HepG2 (cell line): Measurements from ENCODE around the gene PEMT. TPM values are rescaled to one million over a fixed set of nuclear protein-coding genes. Genes with fewer than 3 reads are reported as not detected.

Experiments
- ATF1 ChIP-seq: IDR thresholded peaks from 2 replicates; pipeline ENCODE4 v1.6.1; 2016; ENCODE audit warnings: mild to moderate bottlenecking, control low read depth
- ATF2 ChIP-seq: sonication (generic); formaldehyde crosslinking; IDR thresholded peaks from 2 replicates; pipeline ENCODE4 v1.4.0; 2020; ENCODE audit warnings: missing genetic modification reagents
- MZF1 ChIP-seq: sonication (generic); formaldehyde crosslinking; IDR thresholded peaks from 2 replicates; pipeline ENCODE4 v1.8.1; 2023; ENCODE audit warnings: mild to moderate bottlenecking, missing genetic modification reagents, borderline replicate concordance
- NFAT5 ChIP-seq: sonication (generic); formaldehyde crosslinking; IDR thresholded peaks from 2 replicates; pipeline ENCODE4 v1.4.0; 2020; ENCODE audit warnings: missing genetic modification reagents
- PPARG ChIP-seq: conservative IDR thresholded peaks from 2 replicates; pipeline ENCODE4 v1.6.1; 2016; ENCODE audit warnings: missing biosample characterization, missing genetic modification reagents
- ZKSCAN1 ChIP-seq: fragments of 150-350 bp; IDR thresholded peaks from 2 replicates; pipeline ENCODE4 v1.6.1; 2014; ENCODE audit warnings: low read length
- ZNF275 ChIP-seq: sonication (generic); formaldehyde crosslinking; IDR thresholded peaks from 2 replicates; pipeline ENCODE4 v1.8.0; 2022; ENCODE audit warnings: missing genetic modification reagents, mild to moderate bottlenecking, inconsistent platforms, borderline replicate concordance
- ZNF407 ChIP-seq: sonication (generic); formaldehyde crosslinking; IDR thresholded peaks from one replicate; pipeline ENCODE4 v1.5.1; 2020; ENCODE audit warnings: mild to moderate bottlenecking, missing genetic modification reagents; ENCODE audit errors: not compliant biosample characterization
- ZNF512B ChIP-seq: sonication (generic); formaldehyde crosslinking; IDR thresholded peaks from 2 replicates; pipeline ENCODE4 v1.5.1; 2020; ENCODE audit warnings: missing genetic modification reagents, mild to moderate bottlenecking, borderline replicate concordance
- polyA plus RNA-seq, 8 experiments: library from polyadenylated mRNA; depleted of rRNA in 3 of 8; stranded (reverse) in 7 of 8; unstranded in 1 of 8; fragments of >200 nt; fragmentation: Illumina TruSeq in 4 of 8; extraction: Trizol in 4 of 8; gene quantifications; 2 replicates each; pipeline versions ENCODE4 v1.2.1 to v1.2.3, GENCODE V29; 2011 to 2016; ENCODE audit warnings: low read depth in 4 of 8, missing spikeins in 1 of 8, mixed read lengths in 1 of 8; ENCODE audit not compliant: insufficient read depth in 1 of 8
- total RNA-seq, 5 experiments: library from RNA; depleted of rRNA; stranded (reverse); fragments of >200 nt; fragmentation: Illumina TruSeq; extraction: Trizol; gene quantifications; 2 replicates each; pipeline ENCODE4 v1.2.3, GENCODE V29; 2016; ENCODE audit warnings: low read depth in 1 of 5

PEMT gene
- total and polyA plus RNA-seq, 2 of the 13 experiments (the other 11 are each of a cell fraction or from before 2014, with no cell fraction given), result 31.7 to 43.6 TPM

GRCh38 chr17:17582372-17582771 lies 9.1 kb downstream of the PEMT start (continued):
- TF ChIP-seq NFAT5, result no peak
- TF ChIP-seq MZF1 (CRISPR knock-in tag), result no peak
- no peak; the same call in 1 of the 2 replicates for TF ChIP-seq ZNF512B (CRISPR knock-in tag)
- no peak for TF ChIP-seq ZKSCAN1
- no peak for TF ChIP-seq ZNF275
- TF ChIP-seq ZNF407 (CRISPR knock-in tag), result no peak
- no peak for TF ChIP-seq ATF2 (CRISPR knock-in tag)
- no peak for TF ChIP-seq ATF1 (CRISPR knock-in tag)
- TF ChIP-seq PPARG (CRISPR knock-in tag), result no peak
